LHCN-M2 (cell line): ENCODE data around the gene CDC6. TPM values are rescaled to one million over a fixed set of nuclear protein-coding genes. Genes with fewer than 3 reads are reported as not detected.

Experiments
- DNase-seq: peaks from one replicate; pipeline ENCODE4 v3.0.0-alpha.2; 2012; ENCODE audit warnings: low read depth
- polyA plus RNA-seq: library from polyadenylated mRNA; unstranded; fragments of >200 nt; gene quantifications from one replicate; pipeline ENCODE4 v1.2.1, GENCODE V29; 2012; ENCODE audit warnings: missing spikeins
- total RNA-seq: library from RNA; depleted of rRNA; stranded (reverse); fragments of >200 nt; gene quantifications from 2 replicates; pipeline ENCODE4 v1.2.3, GENCODE V29; 2014; rRNA removed

CDC6 gene, protein sequence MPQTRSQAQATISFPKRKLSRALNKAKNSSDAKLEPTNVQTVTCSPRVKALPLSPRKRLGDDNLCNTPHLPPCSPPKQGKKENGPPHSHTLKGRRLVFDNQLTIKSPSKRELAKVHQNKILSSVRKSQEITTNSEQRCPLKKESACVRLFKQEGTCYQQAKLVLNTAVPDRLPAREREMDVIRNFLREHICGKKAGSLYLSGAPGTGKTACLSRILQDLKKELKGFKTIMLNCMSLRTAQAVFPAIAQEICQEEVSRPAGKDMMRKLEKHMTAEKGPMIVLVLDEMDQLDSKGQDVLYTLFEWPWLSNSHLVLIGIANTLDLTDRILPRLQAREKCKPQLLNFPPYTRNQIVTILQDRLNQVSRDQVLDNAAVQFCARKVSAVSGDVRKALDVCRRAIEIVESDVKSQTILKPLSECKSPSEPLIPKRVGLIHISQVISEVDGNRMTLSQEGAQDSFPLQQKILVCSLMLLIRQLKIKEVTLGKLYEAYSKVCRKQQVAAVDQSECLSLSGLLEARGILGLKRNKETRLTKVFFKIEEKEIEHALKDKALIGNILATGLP
- total RNA-seq = 43.2 and 46.6 TPM in 2 replicates
- 22.5 TPM for polyA plus RNA-seq

DNA sequence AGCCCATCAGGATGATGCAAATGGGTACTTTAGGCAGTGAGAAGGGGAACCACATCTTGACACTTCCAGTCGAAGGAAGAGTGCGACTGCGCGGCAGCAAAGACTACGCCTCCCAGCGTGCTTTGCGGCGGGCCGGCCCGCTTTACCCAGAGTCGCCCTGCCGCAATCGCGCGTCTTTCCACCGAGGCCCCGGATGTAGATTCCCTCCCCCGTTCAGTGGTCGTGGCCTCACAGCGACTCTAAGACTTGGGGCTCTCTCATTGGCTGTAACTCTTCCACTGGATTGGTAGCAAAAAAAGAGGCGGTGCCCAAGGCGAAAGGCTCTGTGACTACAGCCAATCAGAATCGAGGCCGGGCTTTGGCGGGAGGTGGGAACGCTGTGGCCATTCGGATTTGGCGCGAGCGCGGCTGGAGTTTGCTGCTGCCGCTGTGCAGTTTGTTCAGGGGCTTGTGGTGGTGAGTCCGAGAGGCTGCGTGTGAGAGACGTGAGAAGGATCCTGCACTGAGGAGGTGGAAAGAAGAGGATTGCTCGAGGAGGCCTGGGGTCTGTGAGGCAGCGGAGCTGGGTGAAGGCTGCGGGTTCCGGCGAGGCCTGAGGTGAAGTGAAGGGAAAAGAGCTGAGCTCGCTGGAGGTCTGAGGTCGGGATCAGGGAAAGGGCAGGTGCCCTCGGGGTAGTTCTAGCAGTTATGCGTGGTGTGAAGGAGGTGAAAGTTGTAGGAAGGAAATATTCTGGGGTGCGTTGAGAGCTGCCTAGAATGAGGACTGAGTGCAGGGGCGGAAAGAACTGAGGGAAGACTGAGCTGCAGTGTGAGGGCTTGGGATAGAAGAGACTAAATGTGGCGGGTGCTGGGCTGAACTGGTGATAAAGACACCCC, at the start of gene CDC6:
CDC6 (plus strand) TSS at position 386 of the 876 bp plus-strand sequence. CDS start 1,542 bp downstream, outside the sequence.
- DNase-seq = peak; percentile 99

DNA sequence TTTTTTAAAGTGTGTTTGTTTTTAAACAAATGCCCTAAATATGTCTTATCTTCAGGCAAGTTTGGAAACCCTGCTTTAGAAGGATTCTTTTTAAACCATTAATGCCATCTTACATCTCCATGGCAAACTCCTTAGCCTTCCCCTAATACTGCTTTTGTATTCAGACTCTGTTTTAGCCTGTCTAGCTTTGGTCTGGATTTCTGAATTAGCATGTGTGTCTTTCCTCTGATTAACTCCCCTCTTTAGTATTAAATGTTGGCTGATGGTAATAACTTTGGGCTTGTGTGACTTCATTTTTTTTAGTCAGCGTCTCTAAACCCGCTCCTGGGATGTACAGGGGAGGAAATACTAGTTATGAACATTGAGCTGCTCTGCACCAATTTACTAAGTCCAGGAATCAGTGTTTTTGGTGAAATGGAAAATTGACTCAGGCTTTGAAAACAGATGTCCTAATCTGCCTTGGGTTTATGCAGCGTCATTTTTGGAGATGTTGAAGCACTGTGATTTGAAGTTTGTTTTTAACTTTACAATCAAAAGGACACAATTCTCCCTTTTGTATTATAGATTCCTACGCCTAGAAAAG, 46.3 kb upstream of the CDC6 start:
- no peak for DNase-seq

DNA sequence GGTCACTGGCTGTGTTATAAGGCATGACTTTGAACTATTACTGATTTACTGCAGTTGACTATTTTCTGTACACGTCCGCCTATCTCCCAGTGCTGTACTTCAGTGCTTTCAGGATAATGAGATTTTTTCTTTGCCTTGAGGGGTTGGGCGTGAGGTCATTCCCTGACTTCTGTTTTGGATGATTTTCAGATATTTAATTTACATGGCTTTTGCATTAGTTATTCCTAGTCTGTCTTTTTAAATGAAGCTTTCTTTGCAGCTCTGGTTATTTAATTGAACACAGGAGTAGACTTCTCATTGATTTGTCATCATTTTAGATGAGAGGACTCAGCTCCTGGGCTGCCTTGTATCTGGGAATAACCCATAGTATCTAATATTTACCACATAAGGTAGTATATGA, 44.9 kb upstream of the CDC6 start:
- no peak for DNase-seq

DNA sequence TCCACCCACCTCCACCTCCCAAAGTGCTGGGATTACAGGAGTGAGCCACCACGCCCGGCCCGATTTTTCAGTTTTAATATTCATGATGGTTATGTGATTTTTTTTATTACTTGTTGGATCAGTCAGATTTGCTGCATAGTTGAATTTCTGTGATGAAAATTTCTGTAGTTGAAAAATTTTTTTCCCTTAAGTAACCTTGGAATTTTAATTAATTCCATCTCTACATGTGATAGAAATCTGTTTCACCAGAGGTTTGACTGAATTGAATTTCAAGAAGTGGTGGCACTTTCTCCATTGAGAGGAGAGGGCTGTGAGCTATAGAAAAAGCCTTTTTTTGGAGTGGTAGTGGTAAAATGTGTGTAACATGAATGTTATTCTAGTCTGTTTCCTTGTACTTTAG, 43.9 kb upstream of the CDC6 start:
- no peak for DNase-seq

DNA sequence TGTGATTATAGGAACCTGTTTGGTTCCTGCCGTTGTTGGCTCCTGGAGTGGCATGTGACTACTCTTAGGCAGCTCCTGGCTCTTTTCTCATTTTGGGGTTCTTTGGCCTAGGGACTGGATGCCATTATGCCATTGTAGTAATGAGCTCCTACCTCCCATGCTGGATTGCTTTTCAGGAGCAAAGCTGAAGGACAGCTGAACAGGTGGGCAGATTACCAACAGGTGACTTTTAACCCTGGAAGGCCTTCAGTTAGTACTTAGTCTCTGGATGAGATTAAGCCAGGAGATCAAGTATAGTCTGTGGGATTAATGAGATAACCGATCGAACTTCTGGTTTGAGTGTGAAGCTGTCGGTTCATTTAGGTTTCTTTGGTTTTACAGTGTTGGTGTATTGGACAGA, 43.4 kb upstream of the CDC6 start:
- no peak for DNase-seq

DNA sequence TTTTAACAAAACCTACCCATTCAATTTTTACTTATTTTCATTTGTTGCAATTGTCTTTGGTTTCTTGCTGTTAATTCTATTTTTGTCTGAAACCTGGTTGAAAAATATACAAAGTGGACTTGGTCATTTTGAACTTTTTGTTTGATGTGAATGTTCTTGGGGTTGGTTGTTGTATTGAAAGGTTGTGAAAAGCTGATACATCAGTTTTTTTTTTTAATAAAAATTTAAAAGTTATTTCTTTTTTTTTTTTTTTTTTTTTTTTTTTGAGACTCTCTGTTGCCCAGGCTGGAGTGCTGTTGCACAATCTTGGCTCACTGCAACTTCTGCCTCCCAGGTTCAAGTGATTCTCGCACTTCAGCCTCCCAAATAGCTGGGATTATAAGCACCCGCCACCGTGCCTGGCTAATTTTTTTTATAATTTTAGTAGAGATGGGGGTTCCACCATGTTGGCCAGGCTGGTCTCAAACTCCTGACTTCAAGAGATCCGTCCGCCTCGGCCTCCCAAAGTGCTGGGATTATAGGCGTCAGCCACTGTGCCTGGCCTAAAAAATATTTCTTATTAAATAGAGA, 39.7 kb upstream of the CDC6 start:
- no peak for DNase-seq

DNA sequence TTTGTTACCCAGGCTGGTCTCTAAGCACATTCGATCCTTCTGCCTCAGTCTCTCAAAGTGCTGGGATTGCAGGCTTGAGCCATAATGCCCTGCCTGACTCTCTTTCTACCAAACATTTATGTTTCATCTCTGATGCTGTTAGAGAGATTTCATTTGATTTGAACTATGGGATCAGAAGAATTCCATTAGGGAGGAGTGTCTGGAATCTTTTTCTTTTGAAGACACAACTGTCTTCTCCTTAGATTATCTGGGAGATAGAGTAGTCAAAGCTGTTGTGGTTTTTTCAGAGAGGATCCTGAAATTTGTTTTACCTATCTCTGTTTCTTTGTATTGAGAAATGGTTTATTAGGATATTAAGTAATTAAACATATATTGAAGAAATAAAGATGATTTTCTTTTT, 39.2 kb upstream of the CDC6 start:
- no peak for DNase-seq

DNA sequence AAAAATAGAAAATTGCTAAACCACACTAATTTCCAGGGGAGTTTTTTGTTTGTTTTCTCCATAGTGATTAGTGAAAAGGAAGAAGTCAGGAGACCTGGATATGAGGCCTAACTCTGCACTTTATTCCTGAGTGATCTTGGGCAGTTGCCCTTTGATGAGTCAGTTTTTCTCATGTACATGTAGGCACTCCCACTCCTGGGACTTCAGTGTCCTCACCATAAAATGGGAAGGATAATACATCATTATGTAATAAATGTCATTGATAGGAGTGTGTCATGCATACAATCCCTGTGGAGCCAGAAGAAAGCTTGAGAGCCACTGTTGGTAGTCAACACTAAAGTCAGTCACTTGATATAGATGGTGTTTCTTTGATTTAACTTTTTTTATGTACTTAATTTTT, 36.1 kb upstream of the CDC6 start:
- DNase-seq = peak; percentile 87

DNA sequence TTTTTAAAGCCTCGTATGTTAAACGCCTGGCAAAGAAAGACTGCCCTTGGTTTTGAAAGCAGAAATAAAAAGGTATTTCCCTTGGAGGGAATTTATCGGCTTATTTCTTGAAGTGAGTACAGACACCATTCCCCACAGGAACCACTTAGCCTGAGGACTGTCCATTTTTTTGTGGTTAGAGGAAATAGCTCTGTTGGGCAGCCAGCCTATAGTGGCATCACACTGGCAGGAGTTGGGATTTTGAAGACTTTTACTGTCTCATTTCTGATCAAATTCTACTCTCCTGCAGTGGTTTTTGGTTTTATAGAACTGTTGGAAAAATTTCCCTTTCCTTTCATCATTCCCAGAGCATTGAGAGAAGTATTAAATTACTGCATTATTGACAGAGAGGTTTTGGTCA, 34.1 kb upstream of the CDC6 start:
- peak; percentile 5 for DNase-seq

DNA sequence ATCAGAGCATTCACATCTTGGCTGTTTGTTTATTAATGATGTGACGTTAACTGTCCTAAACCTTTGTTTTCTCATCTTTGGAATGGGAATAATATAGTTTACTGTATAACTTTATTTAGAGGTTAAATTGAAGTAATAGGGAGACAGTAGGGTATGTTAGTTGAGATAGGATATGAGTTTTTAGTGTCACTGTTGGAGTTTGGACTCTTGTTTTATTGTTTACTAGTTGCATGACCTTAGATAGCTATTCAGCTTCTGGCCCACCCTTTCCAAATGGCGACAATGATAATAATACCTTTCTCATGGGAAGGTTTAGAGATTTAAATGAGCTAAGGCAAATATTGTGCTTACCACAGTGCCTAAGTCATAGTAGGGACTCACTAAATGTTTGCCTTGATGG, 28.2 kb upstream of the CDC6 start:
- no peak for DNase-seq

DNA sequence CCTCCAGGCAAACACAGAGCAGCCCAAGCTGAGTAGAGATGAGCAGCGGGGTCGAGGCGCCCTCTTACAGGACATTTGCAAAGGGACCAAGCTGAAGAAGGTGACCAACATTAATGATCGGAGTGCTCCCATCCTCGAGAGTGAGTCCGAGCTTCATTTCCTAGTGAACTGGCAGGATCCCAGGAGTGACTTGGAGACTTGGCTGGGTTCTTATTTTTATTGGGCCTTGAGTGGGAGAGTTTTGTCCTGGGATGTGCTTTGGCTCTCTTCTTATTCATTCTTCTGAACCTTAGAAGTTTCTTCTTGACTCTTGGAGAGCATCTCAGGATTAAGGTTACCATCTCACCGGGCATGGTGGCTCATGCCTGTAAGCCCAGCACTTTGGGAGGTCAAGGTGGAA, 27.2 kb upstream of the CDC6 start:
- no peak for DNase-seq

DNA sequence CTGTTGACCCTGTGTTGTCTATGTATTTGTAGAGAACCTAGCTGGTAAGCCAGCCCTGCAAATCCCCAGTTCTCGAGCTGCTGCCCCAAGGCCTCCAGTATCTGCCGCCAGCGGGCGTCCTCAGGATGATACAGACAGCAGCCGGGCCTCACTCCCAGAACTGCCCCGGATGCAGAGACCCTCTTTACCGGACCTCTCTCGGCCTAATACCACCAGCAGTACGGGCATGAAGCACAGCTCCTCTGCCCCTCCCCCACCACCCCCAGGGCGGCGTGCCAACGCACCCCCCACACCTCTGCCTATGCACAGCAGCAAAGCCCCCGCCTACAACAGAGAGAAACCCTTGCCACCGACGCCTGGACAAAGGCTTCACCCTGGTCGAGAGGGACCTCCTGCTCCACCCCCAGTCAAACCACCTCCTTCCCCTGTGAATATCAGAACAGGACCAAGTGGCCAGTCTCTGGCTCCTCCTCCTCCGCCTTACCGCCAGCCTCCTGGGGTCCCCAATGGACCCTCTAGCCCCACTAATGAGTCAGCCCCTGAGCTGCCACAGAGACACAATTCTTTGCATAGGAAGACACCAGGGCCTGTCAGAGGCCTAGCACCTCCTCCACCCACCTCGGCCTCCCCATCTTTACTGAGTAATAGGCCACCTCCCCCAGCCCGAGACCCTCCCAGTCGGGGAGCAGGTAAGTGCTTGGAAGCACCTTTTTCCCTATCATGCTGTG, 23.1 kb upstream of the CDC6 start:
- DNase-seq = no peak

DNA sequence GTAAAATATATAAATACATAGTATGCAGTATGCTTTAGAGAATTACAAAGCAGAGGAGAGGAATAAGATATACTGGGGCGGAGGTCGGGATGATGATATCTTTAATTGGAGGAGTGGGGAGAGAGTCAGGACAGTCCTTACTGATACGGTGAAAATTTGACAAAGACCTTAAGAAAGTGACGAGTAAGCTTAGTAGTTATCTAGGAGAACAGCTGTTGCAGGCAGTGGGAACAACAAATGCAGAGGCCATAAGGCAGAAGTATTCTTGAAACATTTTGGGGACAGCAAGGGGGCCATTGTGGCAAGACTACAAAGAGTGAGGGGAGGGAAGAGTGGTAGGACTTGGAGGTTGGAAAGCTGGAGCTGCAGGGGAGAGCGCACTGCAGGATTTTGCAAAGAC, 22.3 kb upstream of the CDC6 start:
- DNase-seq = no peak

DNA sequence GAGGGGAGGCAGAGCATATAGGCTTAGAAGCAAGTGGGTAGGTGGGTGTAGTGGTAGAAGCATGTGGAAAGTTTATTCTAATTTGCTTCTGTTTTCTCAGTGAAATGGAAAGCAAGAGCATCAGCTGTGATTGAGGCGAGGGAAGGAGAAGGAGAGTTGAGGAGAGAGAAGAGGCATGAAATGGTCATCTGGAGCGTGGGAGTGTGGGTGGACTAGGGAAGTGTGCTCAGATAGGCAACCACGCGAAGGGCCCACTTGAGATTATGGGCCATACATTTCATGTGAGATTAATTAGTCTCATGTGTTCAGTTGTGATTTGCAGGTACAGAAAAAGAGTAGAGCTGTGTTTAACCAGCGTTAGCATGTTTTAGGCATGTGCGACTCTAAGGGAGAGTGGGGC, 20.8 kb upstream of the CDC6 start:
- no peak for DNase-seq

DNA sequence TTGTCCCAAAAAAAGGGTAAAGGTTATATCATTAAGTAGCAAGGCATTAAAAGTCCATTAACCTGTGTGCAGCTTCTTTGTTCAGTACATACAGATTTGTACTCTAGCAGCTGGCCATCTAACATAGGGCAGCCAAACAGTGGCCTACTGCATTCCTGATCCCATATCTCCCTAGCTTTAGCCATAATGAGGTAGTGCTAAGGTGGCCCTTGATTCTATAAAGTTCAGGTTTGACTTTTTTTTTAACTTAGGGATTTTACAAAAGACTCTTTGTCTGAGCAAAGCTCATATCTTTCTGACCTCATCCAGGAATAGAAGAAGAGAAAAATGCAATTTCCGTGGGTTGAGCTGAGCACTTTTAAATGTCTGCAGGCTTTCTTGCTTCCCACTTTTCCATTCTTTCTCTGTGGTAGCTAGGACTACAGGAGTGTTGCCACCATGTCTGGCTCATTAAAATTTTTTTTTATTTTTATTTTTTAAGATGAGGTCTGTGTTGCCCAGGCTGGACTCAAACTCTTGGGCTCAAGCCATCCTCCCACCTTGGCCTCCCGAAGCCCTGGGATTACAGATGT, 19.5 kb upstream of the CDC6 start:
- DNase-seq = no peak

DNA sequence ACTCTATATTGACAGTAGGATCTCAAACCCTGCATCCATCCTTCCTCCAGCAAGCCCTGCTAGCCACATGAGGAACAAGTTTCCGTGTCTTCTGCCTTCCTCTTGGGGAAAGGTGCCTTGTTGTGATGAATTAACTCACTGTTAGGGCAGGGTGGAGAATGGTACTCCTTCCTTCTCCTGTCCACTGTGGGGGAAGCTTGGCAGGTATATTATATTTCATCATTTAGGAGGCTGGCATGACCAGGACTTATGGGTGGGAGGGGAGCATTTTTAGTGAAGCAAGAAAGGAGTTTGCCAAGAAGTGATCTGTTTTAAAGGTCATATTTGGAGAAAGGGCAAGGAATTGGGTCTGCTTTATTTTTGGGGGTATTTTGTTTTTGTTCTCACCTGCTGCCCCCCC, 9.3 kb upstream of the CDC6 start:
- no peak for DNase-seq

DNA sequence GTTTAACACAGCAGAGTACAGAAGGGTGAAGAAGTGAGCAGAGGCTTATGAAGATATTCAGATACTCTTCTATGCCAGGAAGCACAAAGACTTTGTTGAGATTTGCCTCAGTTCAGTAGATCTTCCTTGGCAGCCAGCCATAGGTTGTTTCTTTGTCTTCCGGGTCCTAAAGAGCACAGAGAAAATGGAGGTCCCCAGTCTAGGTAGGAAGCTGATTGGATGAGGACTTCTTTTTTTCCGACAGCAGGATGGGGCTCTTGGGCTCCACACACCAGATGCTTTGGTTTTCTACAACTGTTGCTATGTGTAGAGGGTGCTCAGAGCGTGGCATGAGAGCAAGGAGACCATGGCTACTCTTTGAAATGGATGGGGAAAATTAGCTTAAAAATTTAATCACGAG, 8.3 kb upstream of the CDC6 start:
- no peak for DNase-seq

DNA sequence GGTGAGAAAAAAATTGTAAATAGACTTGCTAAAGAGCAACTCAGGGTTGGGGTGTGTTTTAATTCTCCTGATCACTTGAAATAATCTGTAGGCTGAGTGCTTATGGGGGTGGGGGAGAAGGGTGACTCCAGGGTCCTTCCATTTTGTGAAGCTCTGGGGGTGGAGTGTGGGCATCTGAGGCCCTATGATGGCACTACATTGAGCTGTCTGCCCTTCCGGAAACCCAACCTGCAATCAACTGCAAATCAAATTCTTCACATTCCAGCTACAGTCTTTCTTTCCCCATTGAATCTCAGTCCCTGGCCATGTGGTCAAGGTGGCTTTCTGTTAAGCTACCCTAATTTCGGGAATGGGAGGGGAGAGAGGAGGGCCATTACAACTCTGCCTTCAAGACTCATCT, 6.0 kb upstream of the CDC6 start:
- no peak for DNase-seq

DNA sequence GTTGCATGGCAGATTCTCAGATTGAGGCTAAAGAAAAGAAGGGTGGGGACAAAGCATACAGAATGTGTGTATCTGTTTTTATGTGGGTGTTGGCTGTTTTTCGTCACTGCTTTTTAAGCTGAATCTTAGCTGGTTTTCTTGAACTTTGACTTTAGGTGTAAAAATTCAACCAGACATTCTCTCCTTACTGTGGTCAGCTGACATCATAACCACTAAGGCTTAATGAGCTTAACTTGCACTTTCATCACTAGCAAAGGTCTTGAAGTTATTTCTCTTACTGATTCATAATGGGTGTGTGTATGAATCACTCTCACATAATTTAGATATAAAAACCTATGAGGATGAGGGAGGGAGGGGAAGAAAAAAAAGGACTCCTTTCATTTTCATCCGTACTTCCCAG, 4.0 kb upstream of the CDC6 start:
- DNase-seq = peak; percentile 95

DNA sequence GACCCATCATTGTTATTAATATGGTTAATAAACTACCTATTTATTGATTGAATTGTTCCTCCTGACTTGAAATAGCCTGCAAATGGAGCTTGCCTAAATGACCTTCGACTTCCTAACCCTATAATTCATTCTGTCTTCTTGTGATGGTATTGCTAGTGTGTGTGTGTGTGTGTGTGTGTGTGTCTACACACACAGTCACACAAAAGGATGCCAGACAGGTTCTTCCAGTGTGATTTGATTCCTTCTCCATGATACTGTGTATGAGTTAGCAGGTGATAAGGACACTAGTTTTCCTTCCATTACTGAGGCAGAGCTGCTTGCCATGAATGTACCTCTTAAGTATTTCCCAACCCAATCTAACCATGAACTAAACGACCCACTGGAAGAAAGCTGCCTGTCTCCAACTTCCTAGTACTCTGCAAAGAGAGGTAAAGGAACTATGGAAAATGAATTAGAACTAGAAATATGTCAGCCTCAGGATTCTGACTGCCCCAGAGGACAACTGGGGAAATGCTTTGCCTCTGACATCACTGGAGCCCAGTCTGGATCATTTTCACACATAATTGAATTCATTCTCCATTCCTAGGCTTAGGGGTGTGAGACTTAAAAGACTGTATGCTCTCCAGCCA, 3.5 kb upstream of the CDC6 start:
- DNase-seq = peak; percentile 65
